NCI-H2196 treated with DMSO at 0.1 percent for 48 hours (cell line): Measurements from ENCODE around the gene CAGE1.

ENCODE experiments used
- DNase-seq: peaks from one replicate; lab custom pipeline; 2025; ENCODE audit not compliant: unreplicated experiment; lab: John Stamatoyannopoulos, UW

Gene CAGE1

DNA sequence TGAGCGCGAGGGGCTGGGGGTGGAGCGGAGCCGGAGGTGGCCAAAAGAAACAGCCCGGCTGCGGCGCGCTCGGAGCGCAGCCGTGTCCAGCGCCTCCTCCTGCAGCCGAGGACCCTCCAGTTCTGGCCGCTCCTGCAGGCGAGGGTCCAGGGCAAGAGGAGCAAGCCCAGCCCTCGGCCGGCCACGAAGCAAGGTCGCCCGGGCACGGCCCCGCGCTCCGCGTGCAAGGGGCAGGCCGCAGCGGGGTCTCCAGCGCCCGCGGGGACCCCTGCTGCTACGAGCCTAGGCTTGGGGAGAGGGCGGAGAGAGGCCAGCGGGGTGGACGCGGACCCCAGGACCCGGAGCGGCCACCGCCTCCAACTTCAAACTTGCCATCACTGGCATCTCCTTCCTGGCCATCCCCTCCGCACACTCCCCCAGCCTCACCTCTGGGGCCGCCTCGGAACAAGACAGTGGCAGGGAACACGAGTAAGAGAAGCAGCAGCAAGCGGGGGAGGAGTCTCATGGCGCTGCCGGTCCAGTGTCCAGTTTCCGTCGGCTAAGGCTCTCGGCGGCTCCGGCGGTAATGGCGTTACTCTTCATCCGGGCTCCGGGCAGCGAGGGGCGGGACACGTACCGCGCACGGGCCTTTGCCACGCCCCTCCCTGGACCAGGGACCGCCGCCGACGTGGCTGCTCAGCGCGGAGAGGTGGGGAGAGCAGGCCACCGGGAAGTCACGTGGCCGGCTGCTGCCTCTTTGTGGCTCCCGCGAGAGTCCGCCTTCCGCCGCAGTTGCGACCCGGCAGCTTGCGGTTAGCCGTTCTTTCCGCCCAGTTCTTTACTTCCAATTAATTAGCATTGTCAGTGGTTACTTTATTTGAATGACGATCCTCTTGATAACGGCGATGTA is 76.7 kb downstream of the CAGE1 start, which contains the start of gene SSR1:
Gene SSR1, minus strand, starts transcription at position 584 of the 889 bp plus-strand sequence. Its CDS starts 79 bp downstream, at position 505.
- DNase-seq, result peak; percentile 97

DNA sequence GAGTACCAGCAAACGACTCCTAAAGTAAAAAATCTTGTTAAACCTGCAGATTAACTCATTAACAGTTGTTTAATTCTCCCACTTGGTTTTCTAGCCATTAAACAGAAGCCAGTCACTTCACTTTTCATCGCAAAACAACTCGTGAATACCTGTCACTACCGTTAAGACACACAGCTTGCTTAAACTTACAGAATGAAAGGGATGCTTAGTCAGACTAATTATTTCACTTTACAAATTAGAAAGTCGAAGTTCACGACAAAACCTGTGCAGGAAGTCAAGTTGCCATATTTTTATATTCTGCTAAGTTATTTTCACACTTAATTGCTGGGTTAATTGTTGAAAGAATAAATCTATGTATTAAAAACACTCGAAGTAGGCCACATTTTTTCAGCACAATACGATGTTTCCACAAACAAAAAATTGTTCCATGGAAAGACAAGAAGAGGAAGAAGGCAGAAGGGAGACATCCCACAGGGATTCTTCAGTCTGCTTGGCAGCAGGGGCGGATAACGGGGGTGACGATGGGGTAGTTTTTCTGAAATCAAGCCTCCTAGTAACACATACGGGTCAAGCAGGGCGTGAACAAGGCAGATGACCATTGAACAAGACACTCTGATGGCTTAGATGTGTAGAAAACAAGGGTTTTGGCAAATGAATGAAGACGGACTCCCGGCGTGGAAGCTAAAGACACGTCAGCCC is 77.5 kb downstream of the CAGE1 start:
- no peak for DNase-seq

DNA sequence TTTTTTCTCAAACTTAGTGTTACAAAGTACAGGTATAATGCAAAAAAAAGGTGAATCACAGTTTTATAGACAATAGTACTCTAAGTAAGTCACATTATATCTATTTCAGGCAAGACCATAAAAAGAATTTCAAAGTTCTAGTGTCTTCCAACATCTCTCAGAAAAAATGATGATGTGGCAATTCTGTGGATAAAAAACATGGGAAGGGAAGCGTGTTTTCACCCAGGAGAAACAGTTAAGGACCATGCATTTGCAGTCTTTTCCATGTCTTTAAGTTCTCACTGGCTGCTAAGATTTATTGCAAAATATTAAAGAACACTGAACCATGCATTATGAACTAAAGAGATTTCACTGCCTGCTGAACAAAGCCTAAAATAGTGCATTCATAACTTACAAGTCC is 78.4 kb downstream of the CAGE1 start:
- no peak for DNase-seq

DNA sequence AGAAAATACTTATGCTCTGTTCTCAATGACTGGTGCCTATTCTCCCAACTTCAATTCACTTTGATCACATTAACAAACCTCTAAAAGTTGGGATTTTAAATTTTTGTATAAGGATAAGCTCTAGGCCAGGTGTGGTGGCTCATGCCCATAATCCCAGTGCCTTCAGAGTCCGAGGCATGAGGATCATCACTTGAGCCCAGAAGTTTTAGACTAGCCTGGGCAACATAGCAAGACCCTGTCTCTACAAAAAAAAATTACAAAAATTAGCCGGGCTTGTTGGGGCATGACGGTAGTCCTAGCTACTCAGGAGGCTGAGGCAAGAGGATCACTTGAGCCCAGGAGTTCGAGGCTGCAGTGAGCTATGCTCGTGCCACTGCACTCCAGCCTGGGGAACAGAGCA is 80.5 kb downstream of the CAGE1 start:
- no peak for DNase-seq

DNA sequence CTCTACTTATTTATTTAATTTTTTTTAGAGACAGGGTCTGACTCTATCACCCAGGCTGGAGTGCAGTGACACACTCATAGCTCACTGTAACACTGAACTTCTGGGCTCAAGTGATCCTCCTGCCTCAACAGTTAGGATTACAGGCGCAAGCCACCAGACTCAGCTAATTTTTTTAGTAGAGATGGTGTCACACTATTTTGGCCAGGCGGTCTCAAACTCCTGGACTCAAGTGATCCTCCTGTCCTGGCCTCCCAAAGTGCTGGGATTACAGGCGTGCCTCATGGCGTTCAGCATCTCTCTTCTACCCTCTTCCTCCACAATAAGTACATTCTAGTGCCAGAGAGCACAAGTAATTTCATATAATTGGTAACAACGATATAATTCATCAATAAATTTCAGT is 82.0 kb downstream of the CAGE1 start:
- DNase-seq, result no peak

DNA sequence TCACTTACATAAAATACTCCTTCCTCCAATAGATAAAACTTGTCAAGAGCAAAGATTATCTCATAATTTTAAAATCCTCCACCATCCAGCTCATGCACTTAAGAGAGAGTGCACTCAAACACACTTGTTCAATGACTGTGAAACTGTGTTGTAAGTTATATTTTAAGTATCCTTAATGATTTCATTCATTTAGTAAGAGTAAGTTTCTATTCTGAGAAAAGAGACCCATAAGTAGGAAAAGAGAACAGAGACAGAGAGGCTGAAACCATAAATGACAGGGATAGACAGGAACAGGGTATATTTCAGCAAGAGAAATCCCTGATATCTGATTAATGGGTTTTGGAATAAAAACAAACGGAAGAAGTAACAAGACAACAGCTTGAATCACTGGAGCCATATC is 84.7 kb downstream of the CAGE1 start:
- DNase-seq, result no peak

DNA sequence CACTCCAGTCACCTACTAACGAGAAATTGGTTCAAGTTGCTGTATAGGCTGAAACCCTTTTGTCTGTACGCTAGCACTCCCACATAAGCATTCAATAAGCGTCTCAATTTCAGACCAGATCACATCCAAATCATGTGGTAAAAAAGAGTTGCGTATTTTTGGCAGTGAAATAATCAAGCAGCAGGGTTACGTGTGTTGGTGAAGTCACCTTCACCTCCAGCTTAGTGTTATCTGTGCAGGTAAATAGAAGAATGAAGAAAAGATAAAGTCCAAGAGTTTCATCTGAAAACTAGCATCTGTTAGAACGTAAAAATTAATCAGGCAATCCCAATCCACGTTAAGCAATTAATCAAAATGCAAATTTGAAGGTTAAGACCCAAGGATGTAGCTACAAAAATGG is 87.8 kb downstream of the CAGE1 start:
- no peak for DNase-seq

DNA sequence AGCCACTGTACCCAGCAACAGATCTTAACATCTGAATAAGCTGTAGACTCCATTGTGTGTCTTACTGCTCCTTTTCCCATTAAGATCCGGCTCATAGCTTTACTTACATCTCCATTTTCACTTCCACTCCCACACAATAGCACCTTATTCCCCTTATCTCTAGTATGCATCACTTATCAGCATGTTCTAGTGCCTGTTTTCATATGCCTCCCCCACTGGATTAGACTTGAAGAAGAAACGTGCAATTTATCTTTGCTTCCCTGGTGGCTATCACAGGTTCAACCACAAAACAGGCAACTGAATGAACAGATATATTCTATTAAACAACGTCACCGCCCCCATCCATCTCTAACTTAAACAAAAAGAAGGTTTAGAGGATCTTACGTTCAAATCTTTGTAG is 88.6 kb downstream of the CAGE1 start:
- DNase-seq, result no peak

DNA sequence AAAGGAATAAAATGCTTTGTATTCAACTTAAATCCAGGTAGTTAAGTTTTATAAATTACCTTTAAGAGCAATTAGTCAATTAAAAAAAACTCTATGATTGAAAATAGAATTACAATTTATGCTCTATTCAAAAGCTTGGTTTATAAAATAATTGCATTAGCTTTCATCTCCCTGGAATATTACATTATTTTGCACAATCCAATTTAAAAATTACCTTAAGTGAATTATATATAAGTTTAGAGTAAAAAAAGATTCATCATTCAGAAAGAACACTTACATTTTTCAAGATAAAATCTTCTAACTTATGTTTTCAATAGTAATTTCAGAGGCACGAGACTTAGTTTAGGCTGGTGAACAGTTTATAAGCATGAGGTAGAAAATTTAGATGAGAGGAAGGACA is 91.4 kb downstream of the CAGE1 start:
- no peak for DNase-seq

DNA sequence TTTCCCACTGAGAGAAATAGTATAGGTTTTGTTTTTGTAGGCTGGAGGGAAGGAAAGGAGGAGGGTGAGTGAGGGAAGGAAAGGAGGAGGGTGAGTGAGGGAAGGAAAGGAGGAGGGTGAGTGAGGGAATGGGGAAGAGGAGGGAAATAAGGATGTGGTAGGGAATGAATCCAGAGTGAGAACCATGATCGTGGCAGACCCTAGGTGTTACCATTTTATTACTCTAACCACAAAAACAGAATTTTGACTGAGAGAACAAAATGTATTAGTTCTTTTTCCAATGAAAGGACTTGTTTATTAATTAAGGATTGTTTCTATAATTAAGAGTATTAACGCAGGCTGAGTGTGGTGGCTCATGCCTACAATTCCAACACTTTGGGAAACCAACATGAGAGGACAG is 92.9 kb downstream of the CAGE1 start:
- DNase-seq, result no peak

DNA sequence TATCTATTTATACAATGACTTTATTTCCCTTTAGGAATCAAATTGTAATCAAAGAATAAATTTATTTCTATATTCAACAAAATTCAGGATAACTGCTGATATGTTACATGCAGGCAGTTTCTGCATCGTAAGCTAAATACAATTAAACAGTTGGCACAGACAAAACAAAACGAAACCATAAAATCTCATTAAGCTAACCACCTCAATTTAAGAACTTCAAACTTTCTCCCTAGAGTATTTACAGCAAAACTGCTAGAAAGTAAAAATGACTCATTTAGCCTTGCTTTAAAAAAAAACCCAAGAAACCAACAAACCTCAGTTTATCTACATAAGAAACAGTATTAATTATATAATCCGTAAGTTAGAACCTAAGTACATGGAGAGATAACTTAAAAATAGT is 93.6 kb downstream of the CAGE1 start:
- no peak for DNase-seq

DNA sequence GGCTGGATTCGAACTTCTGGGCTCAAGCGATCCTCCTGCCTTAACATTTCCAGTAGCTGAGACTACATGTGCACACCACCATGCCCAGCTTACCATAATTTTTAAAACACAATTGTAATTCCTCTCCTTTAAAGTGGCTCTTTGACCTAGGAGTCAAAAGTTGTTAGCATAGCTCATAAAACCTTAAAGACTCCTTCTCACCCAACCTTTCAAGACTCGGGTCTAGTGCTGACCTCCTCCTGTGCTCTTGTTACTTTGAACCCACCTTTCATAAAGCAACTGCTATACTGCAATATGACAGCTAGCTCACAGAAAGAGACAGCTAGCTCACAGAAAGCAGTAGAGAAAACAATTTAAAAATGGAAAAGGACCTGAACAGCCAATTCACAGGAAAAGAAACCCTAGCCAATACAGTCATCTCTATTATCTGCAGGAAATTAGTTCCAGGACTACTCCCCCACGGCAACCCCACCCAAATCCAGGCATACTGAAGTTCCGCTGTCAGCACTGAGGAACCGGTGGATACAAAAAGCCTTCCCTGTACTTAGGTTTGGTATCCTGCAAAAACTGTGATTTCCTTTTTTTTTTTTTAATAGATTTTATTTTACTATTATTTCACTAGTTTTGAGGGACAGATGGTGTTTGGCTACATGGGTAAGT is 96.8 kb downstream of the CAGE1 start:
- DNase-seq, result no peak

DNA sequence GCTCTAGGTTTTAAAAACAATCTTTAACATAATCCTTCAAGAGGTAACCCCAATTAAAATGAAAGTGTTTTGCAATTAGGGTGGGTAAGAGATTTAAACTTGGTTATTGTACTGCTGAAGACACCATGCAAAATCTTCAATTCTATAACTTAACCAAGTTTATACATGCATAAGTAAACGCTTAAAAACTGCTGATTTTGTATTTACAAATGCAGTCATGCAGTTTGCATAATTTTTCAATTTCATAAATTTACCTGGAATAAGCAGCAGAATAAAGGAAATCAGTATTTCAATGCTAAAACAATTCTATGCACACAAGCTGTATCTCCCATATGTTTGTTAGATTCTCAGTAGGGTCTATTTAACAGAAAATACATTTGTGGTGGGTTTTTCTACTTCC is 99.5 kb downstream of the CAGE1 start:
- no peak for DNase-seq

DNA sequence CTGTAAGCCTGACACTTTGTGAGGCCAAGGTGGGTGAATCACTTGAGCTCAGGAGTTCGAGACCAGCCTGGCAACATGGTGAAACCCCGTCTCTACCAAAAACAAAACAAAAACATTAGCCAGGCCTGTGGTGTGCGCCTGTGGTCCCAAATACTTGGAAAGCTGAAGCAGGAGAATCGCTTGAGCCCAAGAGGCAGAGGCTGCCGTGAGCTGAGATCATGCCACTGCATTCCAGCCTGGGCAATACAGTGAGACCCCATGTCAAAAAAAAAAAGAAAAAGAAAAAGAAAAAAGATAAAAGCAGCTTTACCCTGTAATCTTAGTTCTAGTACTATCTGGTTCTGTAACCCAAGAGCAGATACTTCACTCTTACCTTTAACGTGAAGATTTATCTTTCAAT is 104.1 kb downstream of the CAGE1 start:
- no peak for DNase-seq

DNA sequence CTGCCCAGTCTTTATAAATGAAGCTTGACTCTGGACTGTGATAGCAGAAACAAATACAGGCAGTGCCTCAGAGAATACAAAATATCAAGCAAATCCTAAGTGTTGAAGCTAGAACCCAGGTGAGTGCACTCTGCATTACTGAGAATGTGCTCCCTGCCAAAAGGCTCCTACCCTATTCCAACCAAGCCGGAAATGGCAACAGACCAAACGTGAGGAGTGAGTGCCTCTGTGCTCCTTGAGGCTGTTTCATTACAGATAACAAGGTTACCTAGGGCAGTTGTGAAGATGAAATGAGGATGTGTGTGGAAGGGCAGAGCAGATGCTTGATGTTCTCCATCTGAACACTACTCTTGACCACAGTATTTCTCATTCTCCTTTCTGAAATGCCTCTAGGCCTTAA is 105.9 kb downstream of the CAGE1 start:
- DNase-seq, result no peak

DNA sequence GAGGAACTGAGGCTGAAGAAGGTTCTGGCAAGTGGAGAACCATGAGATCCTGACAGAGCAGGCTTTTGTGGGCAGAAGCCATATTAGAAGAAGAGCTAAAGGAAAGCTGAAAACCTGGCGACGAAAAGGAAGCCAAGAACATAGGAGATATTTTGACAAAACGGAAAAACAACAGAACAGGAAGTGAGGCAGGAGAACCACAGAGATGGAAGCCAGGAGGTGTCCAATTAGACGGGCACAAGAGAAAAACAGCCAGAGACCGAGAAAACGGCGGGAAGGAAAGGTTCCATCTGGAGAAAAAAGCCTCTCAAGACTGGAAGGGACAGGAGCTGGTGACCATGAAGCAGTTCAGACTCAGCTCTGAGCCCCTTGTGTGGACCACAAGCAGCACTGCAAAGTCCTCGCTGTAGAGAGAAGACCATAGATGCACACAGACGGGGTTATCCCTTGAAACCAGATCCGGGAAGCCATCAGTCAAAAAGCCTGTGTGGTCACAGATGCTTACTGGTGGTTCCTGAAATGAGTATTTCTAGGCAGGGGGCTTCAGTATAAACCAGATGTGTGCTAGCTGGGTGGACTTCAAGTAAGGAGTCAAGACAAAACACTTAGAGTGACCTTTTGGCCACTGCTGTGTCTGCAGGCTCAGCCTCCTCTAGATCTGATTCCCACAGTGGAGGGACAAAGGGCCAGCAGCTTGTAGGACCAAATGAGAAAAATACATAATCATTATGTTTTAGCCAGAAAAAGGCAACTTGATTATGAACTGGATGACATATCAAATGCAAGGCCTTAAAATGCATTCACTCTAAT is 107.2 kb downstream of the CAGE1 start:
- no peak for DNase-seq
